Right lobe of liver (tissue), 4 donors: ENCODE measurements around the gene DYNC1I1.

Source experiments
- POLR2A ChIP-seq: fragments of 450-650 bp; IDR thresholded peaks from one replicate; pipeline ENCODE4 v1.6.1; 2017; ENCODE audit warnings: antibody characterized with exemption, mild to moderate bottlenecking
- TF ChIP-seq, protein P1 (sequence below), 4 donors: fragments of 200-600 bp in 3 of 4; fragments of 450-650 bp in 1 of 4; IDR thresholded peaks; one replicate each; pipeline versions ENCODE4 v1.5.1 to v1.8.0; 2016 to 2022; ENCODE audit warnings: antibody characterized with exemption in 4 of 4, mild to moderate bottlenecking in 2 of 4
- donor health status: DM: no; HTN: no; CAD: no.
- donor health status: DM: no; HTN: no; CAD: no.
- donor health status: DM: no; HTN: yes; CAD: no.

DNA sequence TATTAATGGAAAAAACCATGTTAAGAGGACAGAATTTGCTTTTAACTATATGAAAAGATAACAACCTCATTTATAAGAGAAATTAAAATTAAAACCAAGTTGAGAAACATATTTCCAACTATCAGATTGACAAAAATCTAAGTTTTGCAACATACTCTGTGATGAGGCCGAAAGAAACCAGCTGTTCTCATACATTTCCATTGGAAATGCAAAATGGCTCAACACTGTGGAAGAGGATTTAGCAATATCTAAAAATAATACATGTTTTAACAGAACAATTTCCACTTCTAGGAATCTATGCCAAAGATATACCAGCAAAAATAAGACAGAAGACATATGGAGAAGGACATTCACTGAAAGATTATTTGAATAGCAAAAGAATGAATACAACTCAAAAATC lies 268.8 kb downstream of the DYNC1I1 start:
- TF ChIP-seq, protein P1, sequence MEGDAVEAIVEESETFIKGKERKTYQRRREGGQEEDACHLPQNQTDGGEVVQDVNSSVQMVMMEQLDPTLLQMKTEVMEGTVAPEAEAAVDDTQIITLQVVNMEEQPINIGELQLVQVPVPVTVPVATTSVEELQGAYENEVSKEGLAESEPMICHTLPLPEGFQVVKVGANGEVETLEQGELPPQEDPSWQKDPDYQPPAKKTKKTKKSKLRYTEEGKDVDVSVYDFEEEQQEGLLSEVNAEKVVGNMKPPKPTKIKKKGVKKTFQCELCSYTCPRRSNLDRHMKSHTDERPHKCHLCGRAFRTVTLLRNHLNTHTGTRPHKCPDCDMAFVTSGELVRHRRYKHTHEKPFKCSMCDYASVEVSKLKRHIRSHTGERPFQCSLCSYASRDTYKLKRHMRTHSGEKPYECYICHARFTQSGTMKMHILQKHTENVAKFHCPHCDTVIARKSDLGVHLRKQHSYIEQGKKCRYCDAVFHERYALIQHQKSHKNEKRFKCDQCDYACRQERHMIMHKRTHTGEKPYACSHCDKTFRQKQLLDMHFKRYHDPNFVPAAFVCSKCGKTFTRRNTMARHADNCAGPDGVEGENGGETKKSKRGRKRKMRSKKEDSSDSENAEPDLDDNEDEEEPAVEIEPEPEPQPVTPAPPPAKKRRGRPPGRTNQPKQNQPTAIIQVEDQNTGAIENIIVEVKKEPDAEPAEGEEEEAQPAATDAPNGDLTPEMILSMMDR (IDR thresholded peaks at IDR 0.05): no peak
- no peak for TF ChIP-seq POLR2A
